Left lobe of liver (tissue), 2 donors: ENCODE data around the gene PDE9A. TPM values are rescaled to one million over a fixed set of nuclear protein-coding genes. Genes with fewer than 3 reads are reported as not detected.

Source experiments
- ATAC-seq: fragments of 200-7000 bp; cut with Tn5 transposase; one replicate; pipeline ENCODE4 v1.9.1; 2020; ENCODE audit warnings: mild to moderate bottlenecking, moderate library complexity
- DNase-seq: peaks from one replicate; pipeline ENCODE4 v3.0.0-alpha.2; 2020; ENCODE audit warnings: low spot score
- total RNA-seq: library from RNA; stranded (reverse); gene quantifications from one replicate; pipeline ENCODE4 v1.2.1, GENCODE V29; 2021
- donor health status: DM: no; HTN: no; CAD: no; lungs with moderate emphysema.
- donor health status: DM: no; HTN: yes; CAD: no.

Gene PDE9A
- total RNA-seq, 1 donor from 2014 or later: 3.9 TPM

GRCh38 chr21:42670058-42670880 is 16.8 kb downstream of the PDE9A start:
- DNase-seq (no peak), ATAC-seq (no peak)

GRCh38 chr21:42670884-42671283 is 17.5 kb downstream of the PDE9A start:
- DNase-seq (no peak), ATAC-seq (no peak)

GRCh38 chr21:42671778-42672593 is 18.6 kb downstream of the PDE9A start:
- ATAC-seq (peak; percentile 46), DNase-seq (no peak)

GRCh38 chr21:42672699-42673458 is 19.5 kb downstream of the PDE9A start:
- DNase-seq (peak; percentile 68), ATAC-seq (peak; percentile 87)

- ATAC-seq: no peak
- DNase-seq: no peak
Measured at GRCh38 chr21:42673633-42674328, 20.4 kb downstream of the PDE9A start.

GRCh38 chr21:42674351-42674940 is 21.0 kb downstream of the PDE9A start:
- DNase-seq (no peak), ATAC-seq (no peak)

GRCh38 chr21:42675403-42675802 is 22.0 kb downstream of the PDE9A start:
- ATAC-seq (no peak), DNase-seq (no peak)

GRCh38 chr21:42676808-42677207 is 23.4 kb downstream of the PDE9A start:
- ATAC-seq (no peak), DNase-seq (no peak)

GRCh38 chr21:42677339-42678321 is 24.2 kb downstream of the PDE9A start:
- ATAC-seq: no peak
- no peak for DNase-seq

- ATAC-seq: no peak
- DNase-seq: no peak
Measured at GRCh38 chr21:42678618-42679295, 25.3 kb downstream of the PDE9A start.

GRCh38 chr21:42679319-42680057 is 26.1 kb downstream of the PDE9A start:
- DNase-seq (no peak), ATAC-seq (no peak)

GRCh38 chr21:42680058-42680330 is 26.6 kb downstream of the PDE9A start:
- ATAC-seq: no peak
- DNase-seq: no peak

- ATAC-seq (no peak), DNase-seq (no peak)
Measured at GRCh38 chr21:42680429-42680828, 27.0 kb downstream of the PDE9A start.

GRCh38 chr21:42681296-42682206 is 28.1 kb downstream of the PDE9A start:
- ATAC-seq (no peak), DNase-seq (no peak)

GRCh38 chr21:42682661-42683210 is 29.3 kb downstream of the PDE9A start:
- DNase-seq (no peak), ATAC-seq (no peak)

GRCh38 chr21:42683371-42684108 is 30.1 kb downstream of the PDE9A start:
- ATAC-seq: no peak
- DNase-seq: no peak
